ENCODE results near the gene LSM11.

LSM11 gene

GRCh38 chr5:157739388-157740228, 3.9 kb upstream of the LSM11 start:
- no peak for DNase-seq (ENCODE audit: low spot score)
- TF ChIP-seq, protein P1, sequence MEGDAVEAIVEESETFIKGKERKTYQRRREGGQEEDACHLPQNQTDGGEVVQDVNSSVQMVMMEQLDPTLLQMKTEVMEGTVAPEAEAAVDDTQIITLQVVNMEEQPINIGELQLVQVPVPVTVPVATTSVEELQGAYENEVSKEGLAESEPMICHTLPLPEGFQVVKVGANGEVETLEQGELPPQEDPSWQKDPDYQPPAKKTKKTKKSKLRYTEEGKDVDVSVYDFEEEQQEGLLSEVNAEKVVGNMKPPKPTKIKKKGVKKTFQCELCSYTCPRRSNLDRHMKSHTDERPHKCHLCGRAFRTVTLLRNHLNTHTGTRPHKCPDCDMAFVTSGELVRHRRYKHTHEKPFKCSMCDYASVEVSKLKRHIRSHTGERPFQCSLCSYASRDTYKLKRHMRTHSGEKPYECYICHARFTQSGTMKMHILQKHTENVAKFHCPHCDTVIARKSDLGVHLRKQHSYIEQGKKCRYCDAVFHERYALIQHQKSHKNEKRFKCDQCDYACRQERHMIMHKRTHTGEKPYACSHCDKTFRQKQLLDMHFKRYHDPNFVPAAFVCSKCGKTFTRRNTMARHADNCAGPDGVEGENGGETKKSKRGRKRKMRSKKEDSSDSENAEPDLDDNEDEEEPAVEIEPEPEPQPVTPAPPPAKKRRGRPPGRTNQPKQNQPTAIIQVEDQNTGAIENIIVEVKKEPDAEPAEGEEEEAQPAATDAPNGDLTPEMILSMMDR (IDR thresholded peaks at IDR 0.05; ENCODE audit: extremely low read depth, missing control alignments) = no peak

DNA sequence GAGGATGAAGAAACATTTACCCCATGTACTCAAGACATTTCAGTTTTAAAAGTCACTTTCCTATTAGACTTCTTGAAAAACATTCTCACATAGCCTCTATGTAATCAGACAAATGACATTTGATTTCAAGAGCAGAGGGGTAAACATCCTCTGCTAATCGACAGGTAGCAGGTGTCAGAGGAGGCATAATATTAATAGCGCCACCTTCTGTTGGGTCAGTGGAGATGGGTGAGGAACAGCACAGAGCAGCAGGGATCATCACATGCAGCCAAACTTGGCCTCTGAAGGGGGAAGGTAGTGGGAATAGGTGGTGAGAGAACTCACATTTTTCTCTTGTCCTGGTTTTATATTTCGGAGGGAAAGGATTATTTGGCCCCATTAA, 3.3 kb upstream of the LSM11 start:
- peak; percentile 65 for DNase-seq (ENCODE audit: low spot score)
- TF ChIP-seq, protein P1 (IDR thresholded peaks at IDR 0.05; ENCODE audit: extremely low read depth, missing control alignments) = peak; percentile 55

DNA sequence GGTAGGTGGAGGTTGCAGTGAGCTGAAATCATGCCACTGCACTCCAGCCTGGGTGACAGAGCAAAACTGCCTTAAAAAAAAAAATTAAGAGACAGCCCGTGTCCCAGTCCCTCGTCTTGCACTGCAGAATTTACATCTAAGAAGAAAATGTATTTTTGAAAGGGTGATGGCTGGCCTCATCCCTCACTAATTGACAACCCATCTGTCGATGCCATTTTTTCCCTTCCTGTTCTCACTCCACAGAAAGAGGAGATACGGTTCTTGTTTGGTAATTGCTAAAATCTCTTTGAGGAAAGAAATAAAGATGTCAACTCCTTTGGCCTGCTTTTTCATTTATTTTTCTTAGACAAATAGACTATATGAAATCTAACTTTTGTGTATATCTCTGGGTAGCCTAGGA, 2.4 kb upstream of the LSM11 start:
- DNase-seq (ENCODE audit: low spot score) = no peak
- TF ChIP-seq, protein P1 (IDR thresholded peaks at IDR 0.05; ENCODE audit: extremely low read depth, missing control alignments) = no peak

GRCh38 chr5:157744051-157745011, 819 bp downstream of the LSM11 start:
- no peak for DNase-seq (ENCODE audit: low spot score)
- TF ChIP-seq, protein P1 (IDR thresholded peaks at IDR 0.05; ENCODE audit: extremely low read depth, missing control alignments) = no peak

- DNase-seq (ENCODE audit: low spot score) = no peak
- TF ChIP-seq, protein P1 (IDR thresholded peaks at IDR 0.05; ENCODE audit: extremely low read depth, missing control alignments) = no peak
Observed at GRCh38 chr5:157745041-157745456, 1.5 kb downstream of the LSM11 start.

- TF ChIP-seq, protein P1 (IDR thresholded peaks at IDR 0.05; ENCODE audit: extremely low read depth, missing control alignments) = no peak
- DNase-seq (ENCODE audit: low spot score) = no peak
Observed at GRCh38 chr5:157747173-157747740, 3.7 kb downstream of the LSM11 start.

Measured in GM20000 (cell line).